MV-4-11 (cell line): ENCODE results near the gene MDH2.
"Not testable (repeated sequence)": the region's sequence is repeated elsewhere in the genome, so short reads cannot be mapped to it uniquely, and the experiment has no call there.

Source experiments
- DNase-seq: peaks from one replicate; lab custom pipeline; 2025; lab: John Stamatoyannopoulos, UW

MDH2 gene

GRCh38 chr7:76047305-76047810 is 548 bp upstream of the MDH2 start:
- DNase-seq: no peak

- peak; percentile 23 for DNase-seq
Observed at GRCh38 chr7:76048668-76048988, 722 bp downstream of the MDH2 start.

- no peak for DNase-seq
Observed at GRCh38 chr7:76049295-76049694, 1.4 kb downstream of the MDH2 start.

- DNase-seq: no peak
Observed at GRCh38 chr7:76050545-76050944, 2.6 kb downstream of the MDH2 start.

- DNase-seq: no peak
Observed at GRCh38 chr7:76051840-76052239, 3.9 kb downstream of the MDH2 start.

GRCh38 chr7:76052681-76053080 is 4.8 kb downstream of the MDH2 start:
- DNase-seq: not testable (repeated sequence)

- DNase-seq: no peak
Observed at GRCh38 chr7:76053461-76053860, 5.6 kb downstream of the MDH2 start.

- peak; percentile 91 for DNase-seq
Observed at GRCh38 chr7:76054123-76055120, 6.5 kb downstream of the MDH2 start.

- DNase-seq: no peak
Observed at GRCh38 chr7:76056241-76056640, 8.3 kb downstream of the MDH2 start.

GRCh38 chr7:76057103-76057812 is 9.4 kb downstream of the MDH2 start:
- no peak for DNase-seq

- DNase-seq: no peak
Observed at GRCh38 chr7:76057813-76058145, 9.9 kb downstream of the MDH2 start.

GRCh38 chr7:76058745-76059144 is 10.8 kb downstream of the MDH2 start:
- DNase-seq: not testable (repeated sequence)

GRCh38 chr7:76060842-76061241 is 12.9 kb downstream of the MDH2 start:
- no peak for DNase-seq

GRCh38 chr7:76062254-76062653 is 14.3 kb downstream of the MDH2 start:
- DNase-seq: no peak

GRCh38 chr7:76063114-76063513 is 15.2 kb downstream of the MDH2 start:
- DNase-seq: no peak

- no peak for DNase-seq
Observed at GRCh38 chr7:76063525-76063924, 15.6 kb downstream of the MDH2 start.

GRCh38 chr7:76064208-76064970 is 16.5 kb downstream of the MDH2 start:
- no peak for DNase-seq

- DNase-seq: no peak
Observed at GRCh38 chr7:76065016-76065612, 17.2 kb downstream of the MDH2 start.

GRCh38 chr7:76066716-76067503 is 19.0 kb downstream of the MDH2 start:
- no peak for DNase-seq

GRCh38 chr7:76069238-76069638 is 21.3 kb downstream of the MDH2 start:
- DNase-seq: peak; percentile 74
